HG02840 (cell line): ENCODE data around the gene SLC5A5.
"Not testable (repeated sequence)": the region's sequence is repeated elsewhere in the genome, so short reads cannot be mapped to it uniquely, and the experiment has no call there.

Source experiments
- ATAC-seq: cut with Tn5 transposase; IDR thresholded peaks from one replicate; pipeline ENCODE4 v1.9.1; 2021; ENCODE audit warnings: mild to moderate bottlenecking, moderate library complexity, moderate number of reproducible peaks; ENCODE audit not compliant: unreplicated experiment, low FRiP score

SLC5A5 gene

GRCh38 chr19:17869114-17869608, 2.6 kb upstream of the SLC5A5 start:
- no peak for ATAC-seq

GRCh38 chr19:17871032-17871877, 490 bp upstream of the SLC5A5 start:
- no peak for ATAC-seq

GRCh38 chr19:17872251-17873001, 681 bp downstream of the SLC5A5 start:
- ATAC-seq = no peak

- ATAC-seq = no peak
Observed at GRCh38 chr19:17873786-17874757, 2.3 kb downstream of the SLC5A5 start.

- ATAC-seq = no peak
Observed at GRCh38 chr19:17874758-17875135, 3.0 kb downstream of the SLC5A5 start.

- no peak for ATAC-seq
Observed at GRCh38 chr19:17877696-17878095, 6.0 kb downstream of the SLC5A5 start.

- no peak for ATAC-seq
Observed at GRCh38 chr19:17879466-17879865, 7.7 kb downstream of the SLC5A5 start.

- no peak for ATAC-seq
Observed at GRCh38 chr19:17881701-17882100, 10.0 kb downstream of the SLC5A5 start.

GRCh38 chr19:17883627-17884410, 12.1 kb downstream of the SLC5A5 start:
- no peak for ATAC-seq

- ATAC-seq = no peak
Observed at GRCh38 chr19:17886515-17886914, 14.8 kb downstream of the SLC5A5 start.

- ATAC-seq = not testable (repeated sequence)
Observed at GRCh38 chr19:17887221-17887620, 15.5 kb downstream of the SLC5A5 start.

GRCh38 chr19:17888260-17888659, 16.5 kb downstream of the SLC5A5 start:
- ATAC-seq = no peak

GRCh38 chr19:17889609-17890214, 18.0 kb downstream of the SLC5A5 start:
- ATAC-seq = no peak

GRCh38 chr19:17893766-17894165, 22.0 kb downstream of the SLC5A5 start:
- ATAC-seq = no peak

GRCh38 chr19:17902701-17903100, 31.0 kb downstream of the SLC5A5 start:
- ATAC-seq = no peak

- no peak for ATAC-seq
Observed at GRCh38 chr19:17908244-17908643, 36.5 kb downstream of the SLC5A5 start.

GRCh38 chr19:17909003-17909732, 37.4 kb downstream of the SLC5A5 start:
- no peak for ATAC-seq

- ATAC-seq = no peak
Observed at GRCh38 chr19:17910791-17911360, 39.1 kb downstream of the SLC5A5 start.
